Neuronal stem cell (in vitro differentiated cells): ENCODE measurements around the gene LPCAT4.

Experiments
- DNase-seq: peaks from one replicate; pipeline ENCODE4 v3.0.0-alpha.2; 2013; ENCODE audit warnings: low spot score
- H2AFZ ChIP-seq: one replicate; pipeline ENCODE4 v1.6.1; 2013; ENCODE audit warnings: mild to moderate bottlenecking, low read length, inconsistent platforms
- H2AK5ac ChIP-seq: 2 replicates; pipeline ENCODE4 v1.6.1; 2013; ENCODE audit warnings: low read depth, mild to moderate bottlenecking, inconsistent platforms, low read length, moderate library complexity, mixed read lengths
- H2BK120ac ChIP-seq: 2 replicates; pipeline ENCODE4 v1.6.1; 2013; ENCODE audit warnings: low read depth, mild to moderate bottlenecking, inconsistent platforms, low read length, moderate library complexity, mixed read lengths
- H2BK12ac ChIP-seq: one replicate; pipeline ENCODE4 v1.6.1; 2013; ENCODE audit warnings: low read length, inconsistent platforms
- H2BK15ac ChIP-seq: 2 replicates; pipeline ENCODE4 v1.6.1; 2013; ENCODE audit warnings: mild to moderate bottlenecking, low read length, inconsistent platforms, mixed read lengths
- H2BK5ac ChIP-seq: one replicate; pipeline ENCODE4 v1.6.1; 2013; ENCODE audit warnings: inconsistent platforms, mild to moderate bottlenecking, low read length, moderate library complexity
- H3K14ac ChIP-seq: one replicate; pipeline ENCODE4 v1.6.1; 2013; ENCODE audit warnings: low read length, inconsistent platforms
- H3K18ac ChIP-seq: 2 replicates; pipeline ENCODE4 v1.6.1; 2013; ENCODE audit warnings: low read length, inconsistent platforms
- H3K23ac ChIP-seq: 2 replicates; pipeline ENCODE4 v1.6.1; 2013; ENCODE audit warnings: low read depth, mild to moderate bottlenecking, mixed read lengths, low read length, inconsistent platforms; ENCODE audit not compliant: poor library complexity
- H3K27ac ChIP-seq: replicated peaks from 3 replicates; pipeline ENCODE4 v1.5.1; 2013; ENCODE audit warnings: low read length, inconsistent platforms
- H3K27me3 ChIP-seq, 3 experiments: 2 replicates each; pipeline ENCODE4 v1.6.1; 2013; ENCODE audit warnings: low read length in 3 of 3, mild to moderate bottlenecking in 2 of 3, inconsistent platforms in 1 of 3, low read depth in 1 of 3, mixed read lengths in 1 of 3, moderate library complexity in 1 of 3; ENCODE audit not compliant: control insufficient read depth in 3 of 3, insufficient read depth in 3 of 3
- H3K36me3 ChIP-seq, 2 donors: replicated peaks in 1 of 2; 2 replicates each; pipeline ENCODE4 v1.6.1; 2013; ENCODE audit warnings: low read length in 2 of 2; ENCODE audit not compliant: control insufficient read depth in 2 of 2, insufficient read depth in 2 of 2
- H3K4ac ChIP-seq: 2 replicates; pipeline ENCODE4 v1.6.1; 2013; ENCODE audit warnings: inconsistent platforms, mild to moderate bottlenecking, low read length, moderate library complexity
- H3K4me1 ChIP-seq, 2 donors: 1 replicate in 1 of 2; 2 replicates in 1 of 2; pipeline ENCODE4 v1.6.1; 2013; ENCODE audit warnings: low read length in 2 of 2, low read depth in 1 of 2; ENCODE audit not compliant: control insufficient read depth in 2 of 2, insufficient read depth in 1 of 2
- H3K4me2 ChIP-seq: one replicate; pipeline ENCODE4 v1.6.1; 2013; ENCODE audit warnings: mild to moderate bottlenecking, low read length, inconsistent platforms; ENCODE audit not compliant: insufficient read depth, poor library complexity, severe bottlenecking
- H3K4me3 ChIP-seq, 2 donors: 2 replicates each; pipeline ENCODE4 v1.5.1; 2013; ENCODE audit warnings: low read length in 2 of 2, mild to moderate bottlenecking in 2 of 2, inconsistent platforms in 1 of 2, moderate library complexity in 1 of 2
- H3K79me1 ChIP-seq: one replicate; pipeline ENCODE4 v1.6.1; 2013; ENCODE audit warnings: low read depth, mild to moderate bottlenecking, inconsistent platforms, low read length, moderate library complexity
- H3K9ac ChIP-seq: one replicate; pipeline ENCODE4 v1.6.1; 2013; ENCODE audit warnings: mild to moderate bottlenecking, low read depth, low read length, inconsistent platforms; ENCODE audit not compliant: poor library complexity
- H3K9me3 ChIP-seq, 2 donors: replicated peaks in 1 of 2; 2 replicates each; pipeline versions ENCODE3 to v1.6.1; 2013; ENCODE audit warnings: low read length in 2 of 2, mild to moderate bottlenecking in 2 of 2, inconsistent platforms in 1 of 2, low read depth in 1 of 2, mixed read lengths in 1 of 2, moderate library complexity in 1 of 2; ENCODE audit not compliant: control insufficient read depth in 2 of 2, insufficient read depth in 1 of 2
- H4K8ac ChIP-seq: one replicate; pipeline ENCODE4 v1.6.1; 2013; ENCODE audit warnings: low read depth, mild to moderate bottlenecking, inconsistent platforms, low read length, moderate library complexity
- H4K91ac ChIP-seq: one replicate; pipeline ENCODE4 v1.6.1; 2013; ENCODE audit warnings: low read length, low read depth, mild to moderate bottlenecking, inconsistent platforms; ENCODE audit not compliant: poor library complexity
- WGBS, 2 donors: extraction: QIAGEN DNeasy Blood & Tissue Kit; methylation state at CpG; one replicate each; pipeline ENCODE4 v1.1.7; 2013; ENCODE audit warnings: missing lambda C conversion rate in 2 of 2, mixed read lengths in 1 of 2; ENCODE audit not compliant: insufficient read length in 2 of 2, insufficient replicate concordance in 1 of 2; ENCODE audit errors: extremely low coverage in 2 of 2; 5-methylcytosine and 5-hydroxymethylcytosine counted together

The LPCAT4 gene

GRCh38 chr15:34370129-34370528 lies 3.1 kb upstream of the LPCAT4 start:
- H2BK5ac ChIP-seq = no peak overlapping the region
- no peak overlapping the region for H4K91ac ChIP-seq
- H2BK120ac ChIP-seq = no peak overlapping the region
- peaks cover 8 to 12% of the 10 kb centered on the region in 2 donors for H3K4me1 ChIP-seq
- no peak overlapping the region for H4K8ac ChIP-seq
- no peak overlapping the region for H2AK5ac ChIP-seq
- no CpG with 5 or more reads among the region's 2 CpGs for WGBS, 2 donors
- no peak overlapping the region for H3K4me3 ChIP-seq
- no peak overlapping the region for H3K23ac ChIP-seq
- peaks cover 1% of the 10 kb centered on the region for H3K79me1 ChIP-seq
- no peaks in the 10 kb centered on the region for H3K27me3 ChIP-seq
- H3K4me2 ChIP-seq = no peak overlapping the region
- H3K9ac ChIP-seq = no peak overlapping the region
- H3K9me3 ChIP-seq = peaks cover 4 to 8% of the 10 kb centered on the region in 2 donors
- no peak overlapping the region for H2BK12ac ChIP-seq
- no peaks in the 10 kb centered on the region for H3K36me3 ChIP-seq
- no peak overlapping the region for H3K27ac ChIP-seq
- H3K4ac ChIP-seq = no peak overlapping the region
- H2AFZ ChIP-seq = no peak overlapping the region
- no peak overlapping the region for H2BK15ac ChIP-seq
- H3K18ac ChIP-seq = no peak overlapping the region
- no peak overlapping the region for H3K14ac ChIP-seq
- DNase-seq = no peak

- Histone ChIP-seq H2BK5ac (peak overlapping the region; percentile 83), H3K23ac (peak overlapping the region; percentile 67), H4K8ac (peak overlapping the region; percentile 74), H3K79me1 (peaks cover 4% of the 10 kb centered on the region), H3K36me3 (peaks cover 13 to 21% of the 10 kb centered on the region in 2 donors), H3K18ac (peak overlapping the region; percentile 99), H3K4me3 (peak overlapping the region; percentile 89 to 98), H2BK12ac (no peak overlapping the region), H3K9me3 (peaks cover 0 to 1% of the 10 kb centered on the region in 2 donors), H3K27me3 (no peaks in the 10 kb centered on the region), H2AK5ac (peak overlapping the region; percentile 79), H4K91ac (no peak overlapping the region), H2BK120ac (no peak overlapping the region), H3K9ac (peak overlapping the region; percentile 94), H3K27ac (peak overlapping the region; percentile 79), H3K14ac (no peak overlapping the region), H3K4me1 (peaks cover 8 to 12% of the 10 kb centered on the region in 2 donors), H2AFZ (peak overlapping the region; percentile 100), H2BK15ac (peak overlapping the region; percentile 84), H3K4me2 (peak overlapping the region; percentile 95), H3K4ac (peak overlapping the region; percentile 86)
- no CpG with 5 or more reads among the region's 37 CpGs for WGBS, 2 donors
- peak; percentile 63 for DNase-seq
Observed at GRCh38 chr15:34366271-34367065, 528 bp downstream of the LPCAT4 start.

- Histone ChIP-seq H3K4me2 (peak overlapping the region; percentile 65), H4K8ac (no peak overlapping the region), H3K27me3 (no peaks in the 10 kb centered on the region), H2AK5ac (peak overlapping the region; percentile 60), H2BK12ac (no peak overlapping the region), H3K4ac (no peak overlapping the region), H2AFZ (peak overlapping the region; percentile 100), H4K91ac (no peak overlapping the region), H3K36me3 (peaks cover 17 to 28% of the 10 kb centered on the region in 2 donors), H3K9ac (no peak overlapping the region), H3K4me1 (peaks cover 8 to 12% of the 10 kb centered on the region in 2 donors), H3K4me3 (peak overlapping the region; percentile 78 to 98), H2BK5ac (peak overlapping the region; percentile 32), H3K23ac (no peak overlapping the region), H2BK15ac (no peak overlapping the region), H3K27ac (peak overlapping the region; percentile 19), H3K14ac (no peak overlapping the region), H3K9me3 (peaks cover 0 to 1% of the 10 kb centered on the region in 2 donors), H3K79me1 (peaks cover 4% of the 10 kb centered on the region), H2BK120ac (no peak overlapping the region), H3K18ac (peak overlapping the region; percentile 5)
- DNase-seq = no peak
- WGBS, 2 donors = no CpG with 5 or more reads among the region's 5 CpGs
Observed at GRCh38 chr15:34365836-34366235, 1.2 kb downstream of the LPCAT4 start.

- Histone ChIP-seq H3K79me1 (peaks cover 4% of the 10 kb centered on the region), H2BK5ac (no peak overlapping the region), H3K4me2 (no peak overlapping the region), H3K23ac (no peak overlapping the region), H2BK120ac (no peak overlapping the region), H3K18ac (peak overlapping the region; percentile 48), H3K14ac (no peak overlapping the region), H3K4me1 (peaks cover 8 to 12% of the 10 kb centered on the region in 2 donors), H3K27me3 (no peaks in the 10 kb centered on the region), H3K27ac (no peak overlapping the region), H4K91ac (peak overlapping the region; percentile 64), H3K36me3 (peaks cover 17 to 33% of the 10 kb centered on the region in 2 donors), H3K4ac (peak overlapping the region; percentile 32), H3K9ac (no peak overlapping the region), H2BK15ac (no peak overlapping the region), H4K8ac (no peak overlapping the region), H2AFZ (peak overlapping the region; percentile 100), H2AK5ac (no peak overlapping the region), H2BK12ac (no peak overlapping the region), H3K9me3 (peaks cover 0 to 1% of the 10 kb centered on the region in 2 donors), H3K4me3 (peak overlapping the region in 1 of 2 donors; percentile 98)
- no peak for DNase-seq
- no CpG with 5 or more reads among the region's 16 CpGs for WGBS, 2 donors
Observed at GRCh38 chr15:34365091-34365825, 1.7 kb downstream of the LPCAT4 start.
